GM23338 (cell line): ENCODE data around the gene PID1. TPM values are rescaled to one million over a fixed set of nuclear protein-coding genes. Genes with fewer than 3 reads are reported as not detected.

Experiments
- ATAC-seq: fragments of 200-7000 bp; cut with Tn5 transposase; 3 replicates; pipeline ENCODE4 v1.9.1; 2020
- DNase-seq: peaks from one replicate; pipeline ENCODE4 v3.0.0-alpha.2; 2015; ENCODE audit warnings: low spot score
- H2AFZ ChIP-seq: fragments of 200-600 bp; sonication (generic); 2 replicates; pipeline ENCODE4 v1.8.0; 2016; ENCODE audit warnings: antibody characterized with exemption, mild to moderate bottlenecking, moderate library complexity
- H3F3A ChIP-seq: fragments of 200-600 bp; sonication (generic); replicated peaks from 2 replicates; pipeline ENCODE4 v1.8.0; 2017; ENCODE audit warnings: antibody characterized with exemption, mixed run types, low read depth
- H3K27ac ChIP-seq: fragments of 200-600 bp; sonication (generic); 2 replicates; pipeline ENCODE4 v1.6.1; 2016; ENCODE audit warnings: low read depth
- H3K27me3 ChIP-seq: fragments of 200-600 bp; sonication (generic); 2 replicates; pipeline ENCODE4 v1.8.0; 2016; ENCODE audit warnings: mild to moderate bottlenecking, mixed run types, moderate library complexity; ENCODE audit not compliant: insufficient read depth
- H3K36me3 ChIP-seq: fragments of 200-600 bp; sonication (generic); 2 replicates; pipeline ENCODE4 v1.8.0; 2016; ENCODE audit warnings: mild to moderate bottlenecking; ENCODE audit not compliant: insufficient read depth
- H3K4me1 ChIP-seq: fragments of 200-600 bp; sonication (generic); 2 replicates; pipeline ENCODE4 v1.8.0; 2016; ENCODE audit warnings: mild to moderate bottlenecking, moderate library complexity; ENCODE audit not compliant: insufficient read depth
- H3K4me2 ChIP-seq: fragments of 200-600 bp; sonication (generic); 2 replicates; pipeline ENCODE4 v1.7.1; 2017; ENCODE audit warnings: mixed run types
- H3K4me3 ChIP-seq: fragments of 200-600 bp; sonication (generic); 2 replicates; pipeline ENCODE4 v1.6.1; 2016; ENCODE audit warnings: mixed run types
- H3K79me2 ChIP-seq: fragments of 200-600 bp; sonication (generic); replicated peaks from 2 replicates; pipeline ENCODE4 v1.8.0; 2017; ENCODE audit warnings: mild to moderate bottlenecking; ENCODE audit not compliant: insufficient read depth
- H3K9me2 ChIP-seq: fragments of 200-600 bp; sonication (generic); 2 replicates; pipeline ENCODE4 v1.8.0; 2017; ENCODE audit not compliant: insufficient read depth
- H4K20me1 ChIP-seq: fragments of 200-600 bp; sonication (generic); replicated peaks from 2 replicates; pipeline ENCODE4 v1.8.0; 2017; ENCODE audit warnings: mild to moderate bottlenecking; ENCODE audit not compliant: insufficient read depth
- H3K27ac Mint-ChIP-seq: 2 replicates; pipeline ENCODE4 v1.8.0; 2020; ENCODE audit warnings: inconsistent platforms, mild to moderate bottlenecking, moderate library complexity, mixed read lengths
- H3K27me3 Mint-ChIP-seq: 3 replicates; pipeline ENCODE4 v1.8.0; 2022; ENCODE audit warnings: low read depth, mild to moderate bottlenecking, moderate library complexity, mixed read lengths, inconsistent platforms; ENCODE audit not compliant: insufficient read depth, poor library complexity
- H3K36me3 Mint-ChIP-seq: 3 replicates; pipeline ENCODE4 v1.8.0; 2021; ENCODE audit warnings: low read depth, mild to moderate bottlenecking, inconsistent platforms, moderate library complexity, mixed read lengths
- H3K4me1 Mint-ChIP-seq: 3 replicates; pipeline ENCODE4 v1.8.0; 2020; ENCODE audit warnings: mild to moderate bottlenecking, inconsistent platforms, mixed read lengths
- H3K4me3 Mint-ChIP-seq: 3 replicates; pipeline ENCODE4 v1.8.0; 2021; ENCODE audit warnings: moderate library complexity, mild to moderate bottlenecking, inconsistent platforms, mixed read lengths
- H3K9me3 Mint-ChIP-seq: 3 replicates; pipeline ENCODE4 v1.8.0; 2020; ENCODE audit warnings: moderate library complexity, mild to moderate bottlenecking, inconsistent platforms, mixed read lengths
- CREB1 ChIP-seq: fragments of 250-450 bp; sonication (Bioruptor Pico); IDR thresholded peaks from 2 replicates; pipeline ENCODE4 v1.5.0; 2020; ENCODE audit warnings: low read depth, mild to moderate bottlenecking, moderate library complexity
- EZH2 ChIP-seq: fragments of 200-600 bp; sonication (generic); IDR thresholded peaks from one replicate; pipeline ENCODE4 v1.8.0; 2017; ENCODE audit warnings: antibody characterized with exemption, mild to moderate bottlenecking, low read depth; ENCODE audit not compliant: unreplicated experiment
- EZH2phosphoT487 ChIP-seq: fragments of 200-600 bp; sonication (generic); IDR thresholded peaks from one replicate; pipeline ENCODE4 v1.8.1; 2018; ENCODE audit warnings: antibody characterized with exemption; ENCODE audit not compliant: unreplicated experiment
- NANOG ChIP-seq: IDR thresholded peaks from 2 replicates; pipeline ENCODE4 v1.6.1; 2016; ENCODE audit warnings: antibody characterized with exemption, borderline replicate concordance
- POLR2AphosphoS5 ChIP-seq: IDR thresholded peaks from 2 replicates; pipeline ENCODE4 v1.6.1; 2016; ENCODE audit warnings: antibody characterized with exemption, low read depth
- STAT1 ChIP-seq: IDR thresholded peaks from one replicate; pipeline ENCODE4 v1.6.1; 2016; ENCODE audit warnings: antibody characterized with exemption; ENCODE audit not compliant: unreplicated experiment
- ZNF114 ChIP-seq: fragments of 250-450 bp; sonication (Bioruptor Pico); IDR thresholded peaks from 2 replicates; pipeline ENCODE4 v1.5.0; 2020; ENCODE audit warnings: mild to moderate bottlenecking, moderate library complexity
- ZNF331 ChIP-seq: fragments of 250-450 bp; sonication (Bioruptor Pico); IDR thresholded peaks from 2 replicates; pipeline ENCODE4 v1.5.0; 2020; ENCODE audit warnings: low read depth, mild to moderate bottlenecking, moderate library complexity
- polyA plus RNA-seq: library from polyadenylated mRNA; unstranded; fragments of >200 nt; fragmentation: Nextera tagmentation; extraction: Ambion mirVana; gene quantifications from 2 replicates; pipeline ENCODE4 v1.2.1, GENCODE V29; 2016
- total RNA-seq: library from RNA; depleted of rRNA; stranded (reverse); fragments of >200 nt; shearing (Covaris generic); gene quantifications from 2 replicates; pipeline ENCODE4 v1.2.3, GENCODE V29; 2014
- TF ChIP-seq, protein P1 (sequence below), 2 experiments: fragments of 200-600 bp in 1 of 2; sonication (generic) in 1 of 2; conservative IDR thresholded peaks; 2 replicates each; pipeline versions ENCODE4 v1.5.1 to v1.6.1; 2016 to 2017; ENCODE audit warnings: antibody characterized with exemption in 2 of 2, low read depth in 2 of 2, mild to moderate bottlenecking in 2 of 2, moderate library complexity in 1 of 2
- TF ChIP-seq, protein P2 (sequence below): IDR thresholded peaks from one replicate; pipeline ENCODE4 v1.6.1; 2018; ENCODE audit warnings: antibody characterized with exemption; ENCODE audit not compliant: unreplicated experiment
- TF ChIP-seq, protein P3 (sequence below): IDR thresholded peaks from 2 replicates; pipeline ENCODE4 v1.6.1; 2016; ENCODE audit warnings: antibody characterized with exemption

Gene PID1
- total and polyA plus RNA-seq, 2 experiments from 2014 or later: 1.7 to 2.4 TPM

DNA sequence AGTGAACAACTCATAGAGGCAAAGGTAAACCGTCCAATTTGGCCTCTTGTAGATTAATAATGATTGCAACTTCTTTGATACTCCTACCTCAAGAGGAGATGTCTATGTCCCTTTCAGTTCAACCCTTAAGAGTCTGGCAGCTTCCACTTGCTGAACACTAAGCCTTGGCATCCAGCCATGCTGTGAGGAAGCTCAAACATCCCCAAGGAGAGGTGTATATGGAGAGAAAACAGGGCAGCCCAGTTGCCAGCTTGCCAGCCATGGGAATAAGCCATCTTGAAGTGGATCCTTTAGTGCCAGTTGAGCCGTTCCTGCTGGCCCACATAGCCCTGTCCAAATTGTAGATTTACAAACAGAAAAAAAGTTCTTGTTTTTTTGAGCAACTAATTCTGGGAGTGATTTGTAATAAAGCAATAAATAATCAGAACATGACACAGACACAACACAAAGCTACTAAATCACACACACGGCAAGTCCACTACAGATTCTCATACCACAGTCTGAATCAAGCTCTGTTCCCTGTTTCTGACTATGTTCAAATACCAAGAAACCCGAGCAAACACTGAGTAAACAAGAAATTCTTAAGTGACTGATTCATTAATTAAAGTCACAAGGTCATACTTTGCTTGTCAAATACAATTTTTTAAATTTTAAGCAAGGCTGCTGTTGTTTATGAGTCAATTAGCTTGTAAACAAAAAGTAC lies 96.1 kb downstream of the PID1 start (continued):
- no peak for TF ChIP-seq ZNF114
- TF ChIP-seq POLR2AphosphoS5: no peak
- no peak for TF ChIP-seq EZH2
- no peak for TF ChIP-seq CREB1 (CRISPR knock-in tag)
- no peak for TF ChIP-seq NANOG

DNA sequence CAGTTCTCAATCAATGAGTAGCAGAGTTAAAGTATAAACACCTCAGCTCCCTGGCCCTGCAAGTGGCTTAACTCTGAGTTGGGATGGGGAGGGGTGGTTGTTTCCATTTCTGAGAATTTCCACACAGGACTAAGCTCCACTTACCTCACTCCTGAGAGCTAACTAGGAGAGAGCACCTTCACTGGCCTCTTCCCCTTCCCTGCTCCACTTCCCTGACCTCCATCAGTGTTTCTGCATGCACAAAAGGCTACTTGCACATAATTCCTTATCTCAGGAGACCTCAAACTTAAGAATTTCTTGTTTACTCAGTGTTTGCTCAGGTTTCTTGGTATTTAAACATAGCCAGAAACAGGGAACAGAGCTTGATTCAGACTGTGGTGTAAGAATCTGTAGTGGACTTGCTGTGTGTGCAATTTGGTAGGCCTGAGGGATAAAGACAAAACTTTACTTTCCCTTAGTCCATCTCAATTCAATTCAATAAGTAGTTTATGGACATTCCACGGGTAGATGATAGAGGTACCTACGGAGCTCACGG lies 97.2 kb downstream of the PID1 start:
- TF ChIP-seq POLR2AphosphoS5 (no peak), EZH2 (no peak)
- Histone ChIP-seq H3K36me3 (no peaks in the 10 kb centered on the region), H3K27ac (no peak overlapping the region), H3K27me3 (no peaks in the 10 kb centered on the region), H4K20me1 (no peaks in the 10 kb centered on the region), H3K79me2 (no peaks in the 10 kb centered on the region), H3K4me1 (peaks cover 7% of the 10 kb centered on the region; the same call in 1 of the 2 replicates), H3K4me3 (no peak overlapping the region), H3F3A (no peaks in the 10 kb centered on the region), H3K9me2 (peaks cover 15% of the 10 kb centered on the region), H2AFZ (no peak overlapping the region), H3K4me2 (no peak overlapping the region)
- Mint-ChIP-seq H3K27me3 (peaks cover 5% of the 10 kb centered on the region), H3K27ac (no peak overlapping the region), H3K4me3 (no peak overlapping the region), H3K4me1 (peaks cover 9% of the 10 kb centered on the region; the same call in 1 of the 3 replicates), H3K36me3 (peaks cover 3% of the 10 kb centered on the region; the same call in 1 of the 3 replicates), H3K9me3 (peaks cover 12% of the 10 kb centered on the region; the same call in 2 of the 3 replicates)
- DNase-seq (no peak), ATAC-seq (no peak)

DNA sequence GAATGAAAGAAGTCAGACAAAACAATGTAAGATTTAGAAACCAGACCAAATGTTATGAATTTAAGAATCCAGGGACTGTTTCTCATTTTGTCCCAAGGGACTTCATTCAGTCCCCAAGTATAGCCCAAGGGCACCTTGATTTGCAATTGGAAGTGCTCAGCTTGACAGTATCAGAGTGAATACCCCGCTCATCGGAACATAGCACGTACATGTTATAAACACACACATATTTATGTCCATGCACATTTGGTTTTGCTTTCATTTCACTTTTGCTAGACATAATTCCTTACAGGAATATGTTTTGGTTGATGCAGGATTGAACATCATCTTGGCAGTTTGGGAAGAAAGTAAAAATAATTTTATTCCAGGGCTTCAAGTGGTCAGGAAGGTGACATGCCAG lies 100.2 kb downstream of the PID1 start:
- Histone ChIP-seq H3K79me2 (no peaks in the 10 kb centered on the region), H3K27me3 (no peaks in the 10 kb centered on the region), H4K20me1 (no peaks in the 10 kb centered on the region), H3K4me2 (no peak overlapping the region), H3K27ac (no peak overlapping the region), H3F3A (no peaks in the 10 kb centered on the region), H3K4me1 (peaks cover 3% of the 10 kb centered on the region; the same call in 1 of the 2 replicates), H2AFZ (no peak overlapping the region), H3K4me3 (no peak overlapping the region), H3K36me3 (no peaks in the 10 kb centered on the region), H3K9me2 (peaks cover 15% of the 10 kb centered on the region; the same call in 1 of the 2 replicates)
- DNase-seq (no peak), ATAC-seq (no peak)
- Mint-ChIP-seq H3K27me3 (peaks cover 5% of the 10 kb centered on the region), H3K36me3 (peaks cover 3% of the 10 kb centered on the region; the same call in 1 of the 3 replicates), H3K27ac (no peak overlapping the region), H3K4me3 (no peak overlapping the region), H3K9me3 (peaks cover 12% of the 10 kb centered on the region; the same call in 2 of the 3 replicates), H3K4me1 (peaks cover 6% of the 10 kb centered on the region; the same call in 1 of the 3 replicates)
- TF ChIP-seq EZH2 (no peak), NANOG (no peak), POLR2AphosphoS5 (no peak), ZNF114 (no peak), ZNF331 (CRISPR knock-in tag) (no peak), STAT1 (no peak), EZH2phosphoT487 (no peak)
- TF ChIP-seq, protein P1, sequence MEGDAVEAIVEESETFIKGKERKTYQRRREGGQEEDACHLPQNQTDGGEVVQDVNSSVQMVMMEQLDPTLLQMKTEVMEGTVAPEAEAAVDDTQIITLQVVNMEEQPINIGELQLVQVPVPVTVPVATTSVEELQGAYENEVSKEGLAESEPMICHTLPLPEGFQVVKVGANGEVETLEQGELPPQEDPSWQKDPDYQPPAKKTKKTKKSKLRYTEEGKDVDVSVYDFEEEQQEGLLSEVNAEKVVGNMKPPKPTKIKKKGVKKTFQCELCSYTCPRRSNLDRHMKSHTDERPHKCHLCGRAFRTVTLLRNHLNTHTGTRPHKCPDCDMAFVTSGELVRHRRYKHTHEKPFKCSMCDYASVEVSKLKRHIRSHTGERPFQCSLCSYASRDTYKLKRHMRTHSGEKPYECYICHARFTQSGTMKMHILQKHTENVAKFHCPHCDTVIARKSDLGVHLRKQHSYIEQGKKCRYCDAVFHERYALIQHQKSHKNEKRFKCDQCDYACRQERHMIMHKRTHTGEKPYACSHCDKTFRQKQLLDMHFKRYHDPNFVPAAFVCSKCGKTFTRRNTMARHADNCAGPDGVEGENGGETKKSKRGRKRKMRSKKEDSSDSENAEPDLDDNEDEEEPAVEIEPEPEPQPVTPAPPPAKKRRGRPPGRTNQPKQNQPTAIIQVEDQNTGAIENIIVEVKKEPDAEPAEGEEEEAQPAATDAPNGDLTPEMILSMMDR (conservative IDR thresholded peaks at IDR 0.05; ENCODE audit: low read depth in 2 of 2): no peak
- TF ChIP-seq, protein P2, sequence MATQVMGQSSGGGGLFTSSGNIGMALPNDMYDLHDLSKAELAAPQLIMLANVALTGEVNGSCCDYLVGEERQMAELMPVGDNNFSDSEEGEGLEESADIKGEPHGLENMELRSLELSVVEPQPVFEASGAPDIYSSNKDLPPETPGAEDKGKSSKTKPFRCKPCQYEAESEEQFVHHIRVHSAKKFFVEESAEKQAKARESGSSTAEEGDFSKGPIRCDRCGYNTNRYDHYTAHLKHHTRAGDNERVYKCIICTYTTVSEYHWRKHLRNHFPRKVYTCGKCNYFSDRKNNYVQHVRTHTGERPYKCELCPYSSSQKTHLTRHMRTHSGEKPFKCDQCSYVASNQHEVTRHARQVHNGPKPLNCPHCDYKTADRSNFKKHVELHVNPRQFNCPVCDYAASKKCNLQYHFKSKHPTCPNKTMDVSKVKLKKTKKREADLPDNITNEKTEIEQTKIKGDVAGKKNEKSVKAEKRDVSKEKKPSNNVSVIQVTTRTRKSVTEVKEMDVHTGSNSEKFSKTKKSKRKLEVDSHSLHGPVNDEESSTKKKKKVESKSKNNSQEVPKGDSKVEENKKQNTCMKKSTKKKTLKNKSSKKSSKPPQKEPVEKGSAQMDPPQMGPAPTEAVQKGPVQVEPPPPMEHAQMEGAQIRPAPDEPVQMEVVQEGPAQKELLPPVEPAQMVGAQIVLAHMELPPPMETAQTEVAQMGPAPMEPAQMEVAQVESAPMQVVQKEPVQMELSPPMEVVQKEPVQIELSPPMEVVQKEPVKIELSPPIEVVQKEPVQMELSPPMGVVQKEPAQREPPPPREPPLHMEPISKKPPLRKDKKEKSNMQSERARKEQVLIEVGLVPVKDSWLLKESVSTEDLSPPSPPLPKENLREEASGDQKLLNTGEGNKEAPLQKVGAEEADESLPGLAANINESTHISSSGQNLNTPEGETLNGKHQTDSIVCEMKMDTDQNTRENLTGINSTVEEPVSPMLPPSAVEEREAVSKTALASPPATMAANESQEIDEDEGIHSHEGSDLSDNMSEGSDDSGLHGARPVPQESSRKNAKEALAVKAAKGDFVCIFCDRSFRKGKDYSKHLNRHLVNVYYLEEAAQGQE: no peak
- TF ChIP-seq, protein P3, sequence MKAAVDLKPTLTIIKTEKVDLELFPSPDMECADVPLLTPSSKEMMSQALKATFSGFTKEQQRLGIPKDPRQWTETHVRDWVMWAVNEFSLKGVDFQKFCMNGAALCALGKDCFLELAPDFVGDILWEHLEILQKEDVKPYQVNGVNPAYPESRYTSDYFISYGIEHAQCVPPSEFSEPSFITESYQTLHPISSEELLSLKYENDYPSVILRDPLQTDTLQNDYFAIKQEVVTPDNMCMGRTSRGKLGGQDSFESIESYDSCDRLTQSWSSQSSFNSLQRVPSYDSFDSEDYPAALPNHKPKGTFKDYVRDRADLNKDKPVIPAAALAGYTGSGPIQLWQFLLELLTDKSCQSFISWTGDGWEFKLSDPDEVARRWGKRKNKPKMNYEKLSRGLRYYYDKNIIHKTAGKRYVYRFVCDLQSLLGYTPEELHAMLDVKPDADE: no peak
